Hypothalamus (tissue), 51 donors: ENCODE measurements around the gene RPS19.
"Not testable (repeated sequence)": the region's sequence is repeated elsewhere in the genome, so short reads cannot be mapped to it uniquely, and the experiment has no call there.

ENCODE experiments used
- DNase-seq, 51 donors: peaks; one replicate each; lab custom pipeline; 2025; lab: John Stamatoyannopoulos, UW

RPS19 gene

GRCh38 chr19:41912899-41913537 lies 53.0 kb downstream of the RPS19 start:
- no peak for DNase-seq

- DNase-seq, result no peak
Measured at GRCh38 chr19:41913538-41914423, 53.7 kb downstream of the RPS19 start.

GRCh38 chr19:41914424-41914834 lies 54.4 kb downstream of the RPS19 start:
- DNase-seq, result not testable (repeated sequence)

- DNase-seq, result no peak
Measured at GRCh38 chr19:41915021-41915775, 55.1 kb downstream of the RPS19 start.

GRCh38 chr19:41915776-41916414 lies 55.8 kb downstream of the RPS19 start:
- no peak for DNase-seq

GRCh38 chr19:41917676-41918075 lies 57.6 kb downstream of the RPS19 start:
- no peak for DNase-seq

- no peak for DNase-seq
Measured at GRCh38 chr19:41918095-41918494, 58.0 kb downstream of the RPS19 start.

GRCh38 chr19:41918653-41919244 lies 58.7 kb downstream of the RPS19 start:
- no peak for DNase-seq

- no peak for DNase-seq
Measured at GRCh38 chr19:41919948-41920712, 60.1 kb downstream of the RPS19 start.

- no peak for DNase-seq
Measured at GRCh38 chr19:41920882-41921576, 61.0 kb downstream of the RPS19 start.

GRCh38 chr19:41921577-41922576 lies 61.8 kb downstream of the RPS19 start:
- no peak for DNase-seq
